NCI-H2196 treated with DMSO at 0.1 percent for 48 hours (cell line): Measurements from ENCODE around the gene PCBP3.
"Not testable (repeated sequence)": the region's sequence is repeated elsewhere in the genome, so short reads cannot be mapped to it uniquely, and the experiment has no call there.

Experiments used
- DNase-seq: peaks from one replicate; lab custom pipeline; 2025; ENCODE audit not compliant: unreplicated experiment; lab: John Stamatoyannopoulos, UW

PCBP3 gene

GRCh38 chr21:45634511-45635183 is 8.9 kb upstream of the PCBP3 start:
- no peak for DNase-seq

GRCh38 chr21:45635271-45636151 is 8.0 kb upstream of the PCBP3 start:
- DNase-seq: no peak

- DNase-seq: no peak
Measured at GRCh38 chr21:45636459-45636858, 7.1 kb upstream of the PCBP3 start.

- DNase-seq: no peak
Measured at GRCh38 chr21:45636951-45637646, 6.4 kb upstream of the PCBP3 start.

- DNase-seq: no peak
Measured at GRCh38 chr21:45637883-45638282, 5.6 kb upstream of the PCBP3 start.

GRCh38 chr21:45638707-45639106 is 4.8 kb upstream of the PCBP3 start:
- DNase-seq: no peak

- no peak for DNase-seq
Measured at GRCh38 chr21:45639206-45640000, 4.1 kb upstream of the PCBP3 start.

GRCh38 chr21:45640001-45640887 is 3.3 kb upstream of the PCBP3 start:
- no peak for DNase-seq

- peak; percentile 54 for DNase-seq
Measured at GRCh38 chr21:45640888-45641479, 2.5 kb upstream of the PCBP3 start.

- no peak for DNase-seq
Measured at GRCh38 chr21:45641480-45642035, 2.0 kb upstream of the PCBP3 start.

- DNase-seq: no peak
Measured at GRCh38 chr21:45642122-45642813, 1.3 kb upstream of the PCBP3 start.

- no peak for DNase-seq
Measured at GRCh38 chr21:45644041-45644906, 749 bp downstream of the PCBP3 start.

GRCh38 chr21:45651921-45652320 is 8.4 kb downstream of the PCBP3 start:
- DNase-seq: no peak

- DNase-seq: no peak
Measured at GRCh38 chr21:45655124-45655523, 11.6 kb downstream of the PCBP3 start.

- DNase-seq: not testable (repeated sequence)
Measured at GRCh38 chr21:45656114-45656513, 12.6 kb downstream of the PCBP3 start.

- not testable (repeated sequence) for DNase-seq
Measured at GRCh38 chr21:45661913-45662622, 18.5 kb downstream of the PCBP3 start.

GRCh38 chr21:45662623-45663245 is 19.2 kb downstream of the PCBP3 start:
- DNase-seq: not testable (repeated sequence)
